Activated gamma-delta T cell (primary cell): ENCODE results near the gene HSD17B8.

ENCODE experiments used
- DNase-seq: peaks from one replicate; lab custom pipeline; 2025; lab: John Stamatoyannopoulos, UW
- total RNA-seq, 2 donors: gene quantifications; one replicate each; lab custom pipeline; 2026; lab: John Stamatoyannopoulos, UW

The HSD17B8 gene
- 15.7 to 20.9 reads per million in 2 donors for total RNA-seq

GRCh38 chr6:33204415-33205190, at the start of gene HSD17B8:
Gene HSD17B8 (plus strand): TSS chr6:33204655. CDS start chr6:33204669, 14 bp downstream.
- DNase-seq: peak; percentile 75

GRCh38 chr6:33156561-33156960, 47.9 kb upstream of the HSD17B8 start:
- DNase-seq: no peak

DNA sequence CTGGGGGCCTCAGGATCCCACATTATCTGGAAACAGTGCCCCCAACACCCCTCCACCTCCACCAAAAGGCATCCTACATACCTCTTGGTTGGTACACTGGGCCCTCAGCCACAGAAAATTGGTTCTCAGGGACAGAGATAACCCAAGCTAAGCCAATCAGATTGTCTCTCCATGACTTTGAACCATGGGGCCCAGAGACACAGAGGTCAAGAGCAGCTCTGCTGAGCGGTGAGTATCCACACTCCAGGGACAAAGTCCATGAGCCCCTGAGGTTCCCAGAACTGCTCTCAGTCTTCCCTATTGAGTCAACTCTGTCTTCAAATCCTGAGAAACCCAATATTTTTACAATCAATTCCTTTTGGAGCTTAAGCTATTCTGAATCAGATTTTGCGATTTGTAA, 47.5 kb upstream of the HSD17B8 start:
- no peak for DNase-seq

DNA sequence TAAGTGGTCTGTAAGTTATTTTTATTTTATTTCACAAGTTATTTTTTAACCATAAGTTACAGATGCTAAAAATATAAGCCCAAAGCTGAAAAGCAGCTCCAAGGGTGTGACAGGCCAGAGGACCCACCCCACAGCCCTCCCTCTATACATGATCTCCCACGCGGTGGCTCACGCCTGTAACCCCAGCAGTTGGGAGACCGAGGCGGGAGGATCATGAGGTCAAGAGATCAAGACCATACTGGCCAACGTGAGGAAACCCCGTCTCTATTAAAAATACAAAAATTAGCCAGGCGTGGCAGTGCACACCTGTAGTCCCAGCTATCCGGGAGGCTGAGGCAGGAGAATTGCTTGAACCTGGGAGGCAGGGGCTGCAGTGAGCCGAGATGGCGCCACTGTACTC, 44.4 kb upstream of the HSD17B8 start:
- DNase-seq: no peak

DNA sequence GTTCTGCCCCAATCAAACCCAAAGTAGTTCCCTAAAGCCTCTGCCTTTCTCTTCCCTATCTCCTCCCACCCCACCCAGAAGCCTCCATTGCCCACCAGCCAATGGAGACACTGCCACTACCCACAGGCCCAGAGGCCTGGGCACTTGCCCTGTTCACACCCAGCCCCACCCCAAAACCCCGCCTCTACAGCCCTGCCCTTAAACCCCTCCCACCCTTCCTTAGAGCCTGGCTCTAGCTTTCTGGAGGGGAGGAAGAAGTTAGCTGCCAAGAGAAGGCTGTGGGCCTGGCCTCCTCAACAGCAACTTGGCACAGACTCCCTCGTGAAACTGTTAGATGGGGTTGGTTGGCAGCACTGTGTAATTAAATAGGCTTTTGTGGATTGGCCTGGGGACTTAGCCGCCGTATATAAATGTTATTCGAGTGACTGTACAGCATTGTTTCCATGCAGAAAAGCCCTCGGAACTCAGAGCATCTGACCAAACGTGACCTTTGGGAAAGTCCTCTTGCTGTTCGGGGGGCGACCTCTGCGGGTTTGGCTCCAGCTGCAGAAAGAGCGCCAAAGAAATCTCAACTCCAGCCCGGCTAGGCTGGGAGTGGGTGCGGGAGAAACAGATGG, 43.6 kb upstream of the HSD17B8 start:
- DNase-seq: no peak

GRCh38 chr6:33161354-33162331, 42.8 kb upstream of the HSD17B8 start:
- DNase-seq: peak; percentile 70

- DNase-seq: no peak
Measured at GRCh38 chr6:33163540-33163939, 40.9 kb upstream of the HSD17B8 start.

DNA sequence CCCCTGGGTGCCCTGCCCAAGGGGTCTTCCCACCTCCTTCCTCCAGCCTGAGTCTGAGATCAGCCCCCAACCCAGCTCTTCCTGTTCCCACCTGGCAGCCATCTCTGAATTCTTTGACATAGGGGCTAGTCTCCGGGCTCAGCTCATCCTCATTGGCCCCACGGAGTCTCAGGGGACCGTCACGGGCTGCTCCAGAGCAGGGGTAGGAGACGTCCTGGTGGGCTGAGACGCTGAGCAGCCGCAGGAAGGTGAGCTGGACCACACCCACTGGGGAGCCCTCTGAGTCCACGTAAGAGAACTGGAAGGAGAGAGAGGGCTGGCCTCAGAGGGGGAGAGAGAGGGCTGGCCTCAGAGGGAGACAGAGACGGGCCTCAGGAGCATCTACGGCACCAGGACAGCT, 40.3 kb upstream of the HSD17B8 start:
- no peak for DNase-seq

DNA sequence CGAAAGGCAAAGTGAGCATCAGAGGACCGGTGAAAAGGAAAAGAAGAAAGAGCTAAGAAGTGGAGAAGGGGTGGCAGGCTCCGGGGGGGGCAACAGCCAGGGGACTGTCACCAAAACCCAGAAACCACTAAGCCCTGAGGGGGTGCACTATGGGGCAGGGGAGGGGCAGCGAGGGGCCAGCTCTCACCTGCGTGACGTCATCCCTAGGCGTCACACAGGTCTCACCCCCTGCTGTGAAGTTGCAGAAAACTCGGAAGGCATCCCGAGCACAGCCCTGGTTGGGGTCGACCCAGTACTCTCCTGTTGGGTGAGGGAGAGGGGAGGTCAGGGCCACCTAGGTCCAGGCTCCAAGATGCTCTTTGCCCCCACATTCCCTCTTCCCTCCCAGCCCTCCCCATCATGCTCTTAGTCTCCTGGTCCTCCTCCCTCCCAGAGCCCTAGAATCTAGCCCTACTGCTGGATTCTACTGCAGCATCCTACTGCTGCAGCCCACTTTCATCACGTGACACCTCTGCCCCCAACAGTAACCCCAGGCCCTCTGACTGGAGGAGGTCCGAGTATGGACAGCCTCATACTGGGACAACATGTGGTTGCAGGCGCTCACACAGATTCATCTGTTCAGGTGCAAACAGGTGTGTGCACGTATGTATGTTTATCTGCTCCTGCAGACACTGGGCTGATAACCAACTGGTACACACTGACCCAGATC, 39.6 kb upstream of the HSD17B8 start:
- no peak for DNase-seq

DNA sequence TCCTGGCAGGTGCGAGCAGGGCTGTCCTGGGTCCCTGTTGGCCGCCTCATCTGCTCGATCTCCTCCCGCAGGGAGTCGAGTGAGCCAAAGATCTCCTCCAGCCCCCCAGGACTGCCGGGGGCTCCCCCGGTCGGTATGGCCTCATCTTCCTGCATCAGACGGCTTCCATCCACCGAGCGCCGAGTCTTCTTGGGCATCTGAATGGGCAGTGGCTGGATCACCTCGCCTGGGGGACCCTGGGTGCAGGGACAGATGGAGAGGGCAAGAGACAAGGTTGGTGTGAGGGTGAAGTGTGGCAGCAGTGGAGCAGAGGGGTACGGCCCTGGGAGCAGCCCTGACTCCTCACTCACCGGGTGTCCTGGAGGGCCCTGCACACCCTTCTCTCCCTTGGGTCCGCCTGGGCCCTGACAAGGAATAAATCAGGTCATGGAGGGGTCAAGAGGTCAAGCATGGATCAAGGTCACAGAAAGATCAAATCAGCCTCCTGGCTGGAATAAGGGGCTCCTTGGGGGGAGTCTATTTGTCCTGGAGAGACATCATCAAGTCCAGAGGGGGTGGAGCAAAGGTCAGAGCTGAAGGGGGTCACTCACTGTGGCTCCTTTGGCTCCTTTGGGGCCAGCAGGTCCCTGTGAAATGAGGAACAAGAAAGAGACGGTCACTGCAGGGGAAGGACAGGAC, 38.7 kb upstream of the HSD17B8 start:
- no peak for DNase-seq

DNA sequence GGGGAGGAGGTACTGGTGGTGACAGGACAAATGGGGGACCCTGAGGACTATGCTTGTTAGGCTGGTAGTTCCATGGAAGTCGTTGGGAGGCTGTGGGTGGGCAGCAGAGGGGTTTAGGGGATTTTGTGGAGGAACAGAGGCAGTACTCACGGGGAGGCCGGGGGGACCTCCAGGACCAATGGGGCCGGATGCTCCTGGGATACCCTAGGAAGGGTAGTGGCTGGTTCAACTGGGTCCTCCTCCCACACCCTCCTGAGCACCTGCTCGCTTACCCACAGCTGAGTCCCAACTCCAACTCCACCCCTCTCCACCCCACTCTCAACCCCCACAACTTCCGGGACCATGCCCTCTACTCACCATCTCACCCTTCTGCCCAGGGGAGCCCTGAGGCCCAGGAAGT, 38.1 kb upstream of the HSD17B8 start:
- DNase-seq: no peak

DNA sequence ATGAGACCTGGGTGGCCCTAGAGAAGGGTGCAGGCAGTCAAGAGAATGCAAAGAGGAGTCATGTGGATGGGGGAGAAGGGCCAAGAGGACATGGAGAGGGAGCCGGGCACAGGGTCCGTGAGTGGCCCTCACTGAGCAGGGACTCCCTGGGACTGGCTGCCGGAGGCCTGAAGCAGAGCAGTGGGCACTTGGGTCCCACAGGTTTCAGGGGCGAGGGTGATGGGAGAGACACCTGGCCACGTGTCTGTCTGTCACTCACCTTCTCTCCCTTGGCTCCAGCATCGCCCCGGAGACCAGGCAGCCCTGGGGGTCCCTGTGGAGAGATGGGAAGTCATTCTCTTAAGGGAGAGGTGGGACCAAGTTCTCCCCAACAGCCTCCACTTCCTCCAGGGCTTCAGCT, 37.6 kb upstream of the HSD17B8 start:
- DNase-seq: no peak

DNA sequence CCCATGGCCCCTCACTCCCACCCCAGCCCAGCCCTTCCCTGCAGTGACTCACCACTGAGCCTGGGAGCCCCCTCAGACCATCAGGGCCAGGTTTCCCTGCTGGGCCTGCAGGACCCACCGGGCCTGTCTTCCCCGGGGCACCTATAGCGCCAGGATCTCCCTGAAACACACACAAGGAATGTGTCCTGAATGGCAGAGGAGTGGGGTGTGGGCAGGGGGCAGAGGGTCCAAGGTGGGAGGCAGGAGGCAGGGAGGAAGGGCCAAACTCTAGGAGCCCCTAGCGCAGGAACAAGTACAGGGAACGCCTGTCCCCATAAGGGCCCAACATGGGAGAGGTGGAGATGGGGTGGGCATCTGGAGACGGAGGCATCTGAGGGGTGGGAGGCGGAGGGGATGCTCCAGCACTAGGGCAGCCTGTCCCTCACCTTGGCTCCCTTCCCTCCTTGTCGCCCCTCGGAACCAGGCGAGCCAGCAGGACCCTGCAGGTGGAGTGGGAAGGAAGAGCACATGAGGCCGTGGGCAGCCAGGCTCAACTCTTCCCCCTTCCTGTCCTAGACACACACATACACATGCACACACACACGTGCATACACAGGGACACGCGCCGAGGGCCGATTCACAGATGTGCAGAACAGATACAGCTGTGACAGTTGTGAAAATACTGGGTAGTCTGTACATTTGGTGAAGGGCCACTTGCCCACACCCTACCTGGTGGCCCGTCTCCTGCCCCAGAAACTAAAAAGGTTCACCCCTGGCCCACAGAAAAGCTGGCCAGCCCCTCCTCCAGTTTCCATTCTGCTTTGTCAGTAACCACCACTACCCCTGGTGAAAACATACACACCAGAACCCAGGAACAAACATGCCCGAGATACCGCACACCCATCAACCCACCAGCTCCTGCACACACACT, 36.8 kb upstream of the HSD17B8 start:
- DNase-seq: no peak

- no peak for DNase-seq
Measured at GRCh38 chr6:33168284-33168601, 36.2 kb upstream of the HSD17B8 start.

DNA sequence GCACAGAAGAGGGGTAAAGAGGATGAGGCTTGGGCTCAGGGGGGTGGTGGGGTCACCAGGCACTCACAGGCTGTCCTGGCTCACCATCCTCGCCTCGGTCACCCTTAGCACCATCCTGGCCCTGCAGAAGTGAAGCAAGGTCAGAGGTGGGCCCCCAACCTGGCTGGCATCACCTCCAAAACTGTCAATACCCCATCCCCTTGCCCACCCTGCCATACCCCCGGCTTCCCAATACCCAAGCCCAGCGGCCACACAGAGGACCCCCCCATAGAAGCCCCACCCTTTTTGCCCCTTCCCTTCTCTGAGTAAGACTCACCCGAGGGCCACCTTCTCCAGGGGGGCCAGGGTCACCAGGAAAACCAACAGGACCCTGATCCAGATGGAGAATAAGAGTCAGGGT, 35.8 kb upstream of the HSD17B8 start:
- DNase-seq: no peak

GRCh38 chr6:33169291-33170175, 34.9 kb upstream of the HSD17B8 start:
- DNase-seq: no peak

- no peak for DNase-seq
Measured at GRCh38 chr6:33170176-33171015, 34.1 kb upstream of the HSD17B8 start.
